ENCODE measurements around the gene SPATA17.
A peak's percentile ranks its signal among the peaks of the same experiment; 100 is the strongest.
"Not testable (repeated sequence)": the region's sequence is repeated elsewhere in the genome, so short reads cannot be mapped to it uniquely, and the experiment has no call there.

The SPATA17 gene, protein sequence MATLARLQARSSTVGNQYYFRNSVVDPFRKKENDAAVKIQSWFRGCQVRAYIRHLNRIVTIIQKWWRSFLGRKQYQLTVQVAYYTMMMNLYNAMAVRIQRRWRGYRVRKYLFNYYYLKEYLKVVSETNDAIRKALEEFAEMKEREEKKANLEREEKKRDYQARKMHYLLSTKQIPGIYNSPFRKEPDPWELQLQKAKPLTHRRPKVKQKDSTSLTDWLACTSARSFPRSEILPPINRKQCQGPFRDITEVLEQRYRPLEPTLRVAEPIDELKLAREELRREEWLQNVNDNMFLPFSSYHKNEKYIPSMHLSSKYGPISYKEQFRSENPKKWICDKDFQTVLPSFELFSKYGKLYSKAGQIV

GRCh38 chr1:217630711-217631591, at the start of gene SPATA17, which contains the start of gene GPATCH2:
Gene SPATA17 (plus strand): TSS chr1:217631344. CDS start chr1:217631379, 35 bp downstream.
Gene GPATCH2 (minus strand): TSS chr1:217631090. CDS start chr1:217630971, 119 bp downstream.
- DNase-seq (ENCODE audit: low read depth), result peak; percentile 91

DNA sequence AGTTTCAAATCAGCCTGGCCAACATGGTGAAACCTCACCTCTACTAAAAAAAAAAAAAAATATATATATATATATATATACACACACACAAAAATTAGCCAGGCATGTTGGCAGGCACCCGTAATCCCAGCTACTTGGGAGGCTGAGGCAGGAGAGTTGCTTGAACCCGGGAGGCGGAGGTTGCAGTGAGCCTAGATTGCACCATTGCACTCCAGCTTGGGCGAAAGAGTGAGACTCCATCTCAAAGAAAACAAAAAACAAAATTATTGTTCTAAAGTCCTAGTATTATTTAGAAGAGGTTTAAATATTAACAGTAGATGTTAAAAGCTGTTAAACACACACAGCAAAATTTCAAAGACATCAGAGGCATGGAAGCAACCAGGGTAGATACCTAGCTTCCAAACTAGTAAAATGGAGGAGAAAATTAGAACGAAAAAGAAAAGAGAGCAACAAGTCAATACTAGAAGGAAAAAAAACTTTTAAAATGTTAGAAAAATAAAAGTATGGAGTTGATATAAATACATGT, 46.8 kb upstream of the SPATA17 start:
- DNase-seq (ENCODE audit: low read depth), result not testable (repeated sequence)

DNA sequence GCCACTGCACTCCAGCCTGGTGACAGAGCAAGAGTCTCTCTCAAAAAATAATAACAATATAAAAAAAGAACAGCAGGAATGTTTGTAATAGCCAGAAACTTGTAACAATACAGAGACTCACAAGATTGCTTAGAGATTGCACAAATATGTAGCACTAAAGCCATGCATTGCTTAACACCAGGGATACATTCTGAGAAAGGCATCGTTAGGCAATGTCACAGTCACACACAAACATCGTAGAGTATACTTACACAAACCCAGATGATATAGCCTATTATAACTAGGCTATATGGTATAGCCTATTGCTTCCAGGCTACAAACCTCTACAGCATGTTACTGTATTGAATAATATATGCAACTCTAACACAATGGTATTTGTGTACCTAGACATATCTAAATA, 45.6 kb upstream of the SPATA17 start:
- DNase-seq (ENCODE audit: low read depth), result peak; percentile 45

- peak; percentile 12 for DNase-seq (ENCODE audit: low read depth)
These were observed 44.6 kb upstream of the SPATA17 start for GRCh38 chr1:217586586-217586985.

GRCh38 chr1:217590598-217590997, 40.5 kb upstream of the SPATA17 start:
- no peak for DNase-seq (ENCODE audit: low read depth)

GRCh38 chr1:217599154-217599553, 32.0 kb upstream of the SPATA17 start:
- DNase-seq (ENCODE audit: low read depth), result no peak

GRCh38 chr1:217602380-217602779, 28.8 kb upstream of the SPATA17 start:
- DNase-seq (ENCODE audit: low read depth), result no peak

GRCh38 chr1:217605390-217605789, 25.8 kb upstream of the SPATA17 start:
- no peak for DNase-seq (ENCODE audit: low read depth)

- no peak for DNase-seq (ENCODE audit: low read depth)
These were observed 16.9 kb upstream of the SPATA17 start for GRCh38 chr1:217614200-217614712.

DNA sequence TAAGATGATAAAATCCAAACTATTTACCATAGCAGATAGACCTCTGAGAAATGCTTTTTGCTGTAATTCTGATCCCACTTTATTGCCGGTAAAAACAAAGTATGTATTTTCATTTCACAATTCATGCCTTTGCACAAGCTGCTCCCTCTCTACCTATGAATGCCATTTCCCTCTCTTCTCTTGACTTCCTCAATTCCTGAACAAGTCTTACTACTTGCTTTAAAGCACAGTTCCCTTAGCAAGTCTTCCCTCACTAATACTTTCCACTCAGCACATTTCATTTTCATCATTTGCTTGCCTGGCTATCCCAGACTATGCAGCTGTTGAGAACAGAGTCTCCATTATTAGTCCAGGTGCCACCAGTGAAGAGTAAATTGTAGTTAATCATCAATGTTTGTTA, 14.0 kb upstream of the SPATA17 start:
- DNase-seq (ENCODE audit: low read depth), result no peak

- DNase-seq (ENCODE audit: low read depth), result no peak
These were observed 10.3 kb upstream of the SPATA17 start for GRCh38 chr1:217620814-217621213.

GRCh38 chr1:217622042-217622441, 9.1 kb upstream of the SPATA17 start:
- DNase-seq (ENCODE audit: low read depth), result no peak

- DNase-seq (ENCODE audit: low read depth), result no peak
These were observed 4.8 kb upstream of the SPATA17 start for GRCh38 chr1:217626321-217626720.

DNA sequence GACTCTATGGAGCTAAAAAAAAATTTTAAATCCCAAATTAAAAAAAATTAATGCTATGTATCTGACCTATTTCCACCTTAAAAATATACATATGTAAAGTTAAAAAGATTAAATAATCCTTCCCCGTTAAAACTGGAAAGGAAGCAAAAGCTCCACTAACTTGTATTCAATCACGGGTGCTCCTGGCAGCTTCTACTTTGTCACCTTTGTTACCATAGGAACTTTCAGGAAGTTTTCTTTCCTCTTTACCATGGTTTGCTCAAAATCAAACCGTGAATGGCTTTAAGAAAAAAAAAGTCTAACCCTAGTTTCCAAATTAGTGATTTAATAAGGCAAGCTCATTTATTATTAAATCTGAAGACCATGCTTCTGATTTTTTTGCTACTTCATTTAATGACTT, 3.7 kb upstream of the SPATA17 start:
- no peak for DNase-seq (ENCODE audit: low read depth)

DNA sequence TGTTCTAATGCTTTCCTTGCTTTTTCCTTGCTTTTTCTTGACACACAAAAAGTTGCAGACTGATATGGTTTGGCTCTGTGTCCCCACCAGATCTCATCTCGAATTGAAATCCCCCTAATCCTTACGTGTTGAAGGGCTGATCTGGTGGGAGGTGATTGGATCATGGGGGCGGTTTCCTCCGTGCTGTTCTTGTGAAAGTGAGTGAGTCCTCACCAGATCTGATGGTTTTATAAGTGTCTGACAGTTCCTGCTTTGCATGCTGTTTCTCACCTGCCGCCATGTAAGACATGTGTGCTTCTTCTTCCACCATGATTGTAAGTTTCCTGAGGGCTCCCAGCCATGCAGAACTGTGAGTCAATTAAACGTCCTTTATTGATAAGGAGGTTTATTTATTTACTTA, 11.3 kb downstream of the SPATA17 start:
- no peak for DNase-seq (ENCODE audit: low read depth)

DNA sequence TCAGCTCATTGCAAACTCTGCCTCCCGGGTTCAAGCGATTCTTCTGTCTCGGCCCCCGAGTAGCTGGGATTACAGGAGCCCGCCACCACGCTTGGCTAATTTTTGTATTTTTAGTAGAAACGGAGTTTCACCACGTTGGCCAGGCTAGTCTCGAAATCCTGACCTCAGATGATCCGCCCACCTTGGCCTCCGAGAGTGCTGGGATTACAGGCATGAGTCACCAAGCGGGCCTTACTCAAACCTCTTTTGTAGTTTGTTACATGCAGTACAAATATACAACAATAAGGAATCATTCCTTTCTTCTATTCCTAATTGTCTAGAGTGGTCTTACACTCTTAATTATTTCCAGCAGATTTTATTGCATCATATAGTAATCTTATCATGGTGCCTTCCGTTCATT, 16.6 kb downstream of the SPATA17 start:
- no peak for DNase-seq (ENCODE audit: low read depth)

DNA sequence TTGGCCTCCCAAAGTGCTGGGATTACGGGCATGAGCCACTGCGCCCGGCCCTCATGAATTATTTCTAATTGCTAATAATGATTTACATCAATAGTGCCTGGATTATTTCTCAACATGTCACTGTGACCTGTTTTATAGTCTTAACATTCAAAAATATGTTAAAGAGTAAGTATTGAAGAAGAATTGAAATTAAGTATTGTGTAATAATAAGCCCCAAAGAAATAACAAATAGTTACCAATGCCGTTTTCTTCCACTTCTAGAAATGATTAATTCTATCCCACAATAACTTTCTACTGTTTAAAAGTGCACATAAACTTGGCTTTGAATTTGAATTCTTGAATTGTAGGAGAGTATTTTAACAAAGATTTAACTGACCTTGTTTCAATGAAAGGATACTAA, 19.5 kb downstream of the SPATA17 start:
- no peak for DNase-seq (ENCODE audit: low read depth)

GRCh38 chr1:217660353-217661062, 29.4 kb downstream of the SPATA17 start:
- DNase-seq (ENCODE audit: low read depth), result peak; percentile 52

GRCh38 chr1:217661407-217661806, 30.3 kb downstream of the SPATA17 start:
- no peak for DNase-seq (ENCODE audit: low read depth)

- no peak for DNase-seq (ENCODE audit: low read depth)
These were observed 37.3 kb downstream of the SPATA17 start for GRCh38 chr1:217668351-217668940.

- no peak for DNase-seq (ENCODE audit: low read depth)
These were observed 42.2 kb downstream of the SPATA17 start for GRCh38 chr1:217673387-217673786.
